C4-2B (cell line): ENCODE measurements around the gene RORC.

Experiments used
- H3K27ac ChIP-seq: fragments of 450-650 bp; 2 replicates; pipeline ENCODE4 v1.5.1; 2017
- CTCF ChIP-seq: fragments of 450-650 bp; conservative IDR thresholded peaks from 2 replicates; pipeline ENCODE4 v1.5.1; 2017; ENCODE audit warnings: mild to moderate bottlenecking
- ZFX ChIP-seq: fragments of 450-650 bp; IDR thresholded peaks from 2 replicates; pipeline ENCODE4 v1.6.1; 2017

Gene RORC

DNA sequence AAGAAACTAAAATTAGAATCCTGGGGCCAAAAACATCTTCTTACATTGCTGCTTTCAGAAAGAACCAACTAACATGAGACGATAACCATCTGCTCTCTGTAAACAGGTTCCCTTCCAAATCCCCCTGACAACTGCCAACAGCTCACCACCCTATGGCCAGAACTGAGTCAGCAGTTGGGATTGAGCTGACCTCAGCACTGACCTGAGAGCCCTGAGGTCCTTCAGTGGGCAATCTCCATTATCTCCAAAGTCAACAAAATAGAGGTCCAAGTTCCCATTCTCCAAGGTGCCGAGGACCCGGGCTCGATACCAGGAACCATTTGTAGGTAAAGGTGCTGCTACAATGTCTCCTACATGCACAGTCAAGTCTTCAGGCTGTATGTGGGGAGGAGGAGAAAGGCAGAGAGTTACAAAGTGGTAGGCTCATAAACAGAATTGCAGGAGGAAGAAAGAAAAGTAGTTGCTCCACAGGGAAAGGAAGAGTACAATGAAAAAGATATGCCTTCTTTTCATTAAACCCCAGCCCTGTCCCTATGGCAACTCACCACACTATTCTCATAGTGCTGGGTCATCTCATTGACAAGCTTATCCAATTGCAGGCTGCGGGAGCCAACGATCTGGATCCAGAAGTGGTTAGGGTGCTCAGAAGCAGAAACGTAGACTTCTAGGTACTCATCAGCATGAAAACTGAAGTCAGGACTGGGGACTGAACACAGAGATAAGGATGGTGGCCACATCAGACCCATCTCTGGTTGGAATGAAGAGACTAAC lies 55.5 kb downstream of the RORC start:
- H3K27ac ChIP-seq = peak overlapping the region; percentile 49
- TF ChIP-seq CTCF (no peak), ZFX (no peak)

DNA sequence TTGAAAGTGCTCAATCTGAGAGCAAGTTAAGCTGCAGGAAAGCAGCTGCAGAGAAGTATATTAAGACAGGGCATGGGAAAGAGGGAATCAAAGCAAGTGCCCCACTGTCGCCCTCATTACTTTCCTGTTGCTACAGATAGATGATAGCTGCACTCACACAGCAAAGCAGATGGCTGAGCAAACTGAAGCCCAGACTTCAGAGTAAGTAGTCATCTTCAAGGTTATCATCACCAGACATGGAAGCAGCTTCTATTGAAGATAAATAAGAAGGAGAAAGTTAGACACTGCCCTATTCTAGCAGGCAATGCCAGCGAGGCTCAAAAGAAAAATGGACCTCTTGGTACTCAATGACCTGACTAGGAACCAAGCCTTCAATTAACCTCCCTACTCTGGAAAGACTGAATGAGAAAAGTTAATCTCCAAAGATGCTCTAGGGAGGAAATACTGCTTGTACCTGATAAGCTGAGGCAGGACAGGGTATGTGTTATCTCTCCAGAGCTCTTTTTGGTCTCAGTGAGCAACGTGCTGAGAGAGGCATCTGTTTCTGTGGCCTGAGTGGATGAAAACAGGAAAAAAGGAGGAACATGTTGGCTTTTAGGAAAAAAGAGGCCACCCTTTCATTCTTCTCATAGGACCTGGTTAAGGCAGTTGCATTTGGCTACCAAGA lies 57.2 kb downstream of the RORC start:
- H3K27ac ChIP-seq = no peak overlapping the region; the same call in 1 of the 2 replicates

DNA sequence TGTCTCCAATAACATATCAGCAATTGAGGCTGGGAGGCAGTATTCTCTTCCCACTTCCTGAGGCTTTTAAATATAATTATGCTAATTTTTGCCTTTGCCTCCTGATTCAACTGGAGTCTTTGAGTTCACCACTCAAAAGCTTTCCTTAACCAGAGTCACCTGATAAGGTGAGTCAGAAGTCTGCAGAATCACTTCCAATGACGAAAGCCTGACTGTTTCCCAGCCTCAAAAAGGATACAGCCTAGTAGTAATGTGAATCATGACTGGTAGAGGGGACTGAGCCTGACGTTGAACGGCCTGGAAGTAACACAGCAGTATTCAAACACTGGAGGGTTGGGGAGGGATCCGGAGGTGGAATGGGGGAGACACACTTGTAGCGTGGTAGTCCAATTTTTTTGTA lies 57.9 kb downstream of the RORC start:
- H3K27ac ChIP-seq = no peak overlapping the region; the same call in 1 of the 2 replicates
- TF ChIP-seq ZFX (no peak), CTCF (no peak)

More for the DNA sequence above, 57.2 kb downstream of the RORC start:
- TF ChIP-seq CTCF (no peak), ZFX (no peak)

DNA sequence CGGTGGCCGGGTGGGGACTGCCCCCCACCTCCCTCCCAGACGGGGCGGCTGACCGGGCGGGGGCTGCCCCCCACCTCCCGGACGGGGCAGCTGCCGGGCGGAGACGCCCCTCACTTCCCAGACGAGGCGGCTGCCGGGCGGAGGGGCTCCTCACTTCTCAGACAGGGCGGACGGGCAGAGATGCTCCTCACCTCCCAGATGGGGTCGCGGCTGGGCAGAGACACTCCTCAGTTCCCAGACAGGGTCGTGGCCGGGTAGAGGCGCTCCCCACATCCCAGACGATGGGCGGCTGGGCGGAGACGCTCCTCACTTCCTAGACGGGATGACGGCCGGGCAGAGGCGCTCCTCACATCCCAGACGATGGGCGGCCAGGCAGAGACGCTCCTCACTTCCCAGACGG lies 62.3 kb downstream of the RORC start:
- H3K27ac ChIP-seq = peak overlapping the region; percentile 90

DNA sequence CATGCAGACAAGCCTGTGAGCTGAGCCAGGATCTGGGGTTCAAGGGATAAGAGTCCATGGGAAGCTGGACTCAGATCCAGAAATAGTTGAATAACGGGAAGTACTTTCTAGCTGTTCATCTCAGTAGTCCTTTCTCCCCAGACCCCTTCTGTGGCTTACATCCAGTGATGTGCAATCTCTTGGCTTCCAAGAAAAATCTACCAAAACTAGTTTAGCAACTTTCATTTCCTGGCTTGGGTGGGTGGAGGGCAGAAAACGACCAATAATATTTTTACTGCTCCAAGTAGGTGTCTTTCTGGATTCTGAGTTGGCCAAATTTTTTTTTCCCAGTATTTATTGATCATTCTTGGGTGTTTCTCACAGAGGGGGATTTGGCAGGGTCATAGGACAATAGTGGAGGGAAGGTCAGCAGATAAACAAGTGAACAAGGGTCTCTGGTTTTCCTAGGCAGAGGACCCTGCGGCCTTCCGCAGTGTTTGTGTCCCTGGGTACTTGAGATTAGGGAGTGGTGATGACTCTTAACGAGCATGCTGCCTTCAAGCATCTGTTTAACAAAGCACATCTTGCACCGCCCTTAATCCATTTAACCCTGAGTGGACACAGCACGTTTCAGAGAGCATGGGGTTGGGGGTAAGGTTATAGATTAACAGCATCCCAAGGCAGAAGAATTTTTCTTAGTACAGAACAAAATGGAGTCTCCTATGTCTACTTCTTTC lies 63.1 kb downstream of the RORC start:
- H3K27ac ChIP-seq = peak overlapping the region; percentile 90

DNA sequence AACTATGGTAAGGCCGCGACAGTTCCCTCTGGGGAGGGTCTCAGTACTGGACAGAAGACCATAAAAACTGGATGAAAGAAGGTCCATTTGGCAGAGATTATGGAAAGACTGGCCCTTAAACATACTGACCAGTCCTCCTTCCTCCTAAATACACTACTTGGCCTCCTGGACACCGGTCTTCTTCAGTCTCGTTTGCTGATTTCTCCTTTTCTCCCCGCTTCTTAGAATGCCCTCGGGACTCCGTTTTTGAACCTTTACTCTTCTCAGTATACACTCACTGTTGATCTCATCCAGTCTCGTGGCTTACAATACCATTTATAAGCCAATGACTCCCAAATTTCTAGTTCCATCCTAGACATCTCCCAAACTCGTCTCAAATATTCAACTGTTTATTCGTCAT lies 67.6 kb downstream of the RORC start:
- peak overlapping the region; percentile 87 for H3K27ac ChIP-seq

GRCh38 chr1:151762941-151763921 lies 68.4 kb downstream of the RORC start, which contains the start of gene MRPL9:
Gene MRPL9 (minus strand): TSS chr1:151763496. CDS start chr1:151763479, 17 bp downstream.
- H3K27ac ChIP-seq = peak within 1 kb of the TSS; percentile 87
- TF ChIP-seq ZFX (peak; percentile 79), CTCF (no peak)

More for the DNA sequence above, 67.6 kb downstream of the RORC start:
- TF ChIP-seq ZFX (no peak), CTCF (no peak)
